GM18505 (cell line): ENCODE data around the gene RAET1E.
"Not testable (repeated sequence)": the region's sequence is repeated elsewhere in the genome, so short reads cannot be mapped to it uniquely, and the experiment has no call there.

Source experiments
- ATAC-seq: cut with Tn5 transposase; IDR thresholded peaks from one replicate; pipeline ENCODE4 v1.9.1; 2021; ENCODE audit not compliant: unreplicated experiment
- POLR2A ChIP-seq: IDR thresholded peaks from 4 replicates; pipeline ENCODE4 v1.6.1; 2011; ENCODE audit warnings: borderline replicate concordance; ENCODE audit not compliant: insufficient read depth, insufficient read length; ENCODE audit errors: extremely low read depth

Gene RAET1E

DNA sequence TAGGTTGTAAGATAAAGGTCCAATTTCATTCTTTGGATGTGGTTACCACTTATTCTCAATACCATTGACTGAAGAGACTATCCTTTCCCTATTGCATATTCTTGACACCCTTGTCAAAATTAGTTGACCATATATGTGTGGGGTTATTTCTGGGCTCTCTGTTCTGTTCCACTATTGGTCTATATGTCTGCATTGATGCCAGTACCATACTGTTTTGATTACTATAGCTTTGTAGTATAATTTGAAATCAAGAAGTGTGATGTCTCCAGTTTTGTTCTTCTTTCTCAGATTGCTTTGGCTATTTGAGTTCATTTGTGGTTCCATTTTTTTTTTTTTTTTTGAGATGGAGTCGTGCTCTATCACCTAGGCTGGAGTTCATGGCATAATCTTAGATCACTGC, 25.7 kb downstream of the RAET1E start:
- no peak for TF ChIP-seq POLR2A
- no peak for ATAC-seq

DNA sequence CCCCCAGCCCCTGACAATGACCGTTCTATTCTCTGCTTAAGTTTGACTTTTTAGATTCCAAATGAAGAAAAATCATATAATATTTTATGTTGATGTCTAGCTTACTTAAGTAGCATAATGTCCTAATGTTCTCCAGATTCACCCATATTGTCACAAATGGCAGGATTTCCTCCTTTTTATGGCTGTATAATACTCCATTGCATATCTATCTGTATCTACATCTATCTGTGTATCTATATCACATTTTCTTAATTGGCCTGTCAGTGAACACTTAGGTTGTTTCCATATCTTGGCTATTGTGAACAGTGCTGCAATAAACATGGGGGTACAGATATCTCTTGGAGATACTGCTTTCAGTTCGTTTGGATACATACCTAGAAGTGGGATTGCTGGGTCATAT, 26.7 kb downstream of the RAET1E start:
- no peak for TF ChIP-seq POLR2A
- no peak for ATAC-seq

GRCh38 chr6:149869275-149869892, 28.5 kb downstream of the RAET1E start:
- TF ChIP-seq POLR2A = no peak
- no peak for ATAC-seq

DNA sequence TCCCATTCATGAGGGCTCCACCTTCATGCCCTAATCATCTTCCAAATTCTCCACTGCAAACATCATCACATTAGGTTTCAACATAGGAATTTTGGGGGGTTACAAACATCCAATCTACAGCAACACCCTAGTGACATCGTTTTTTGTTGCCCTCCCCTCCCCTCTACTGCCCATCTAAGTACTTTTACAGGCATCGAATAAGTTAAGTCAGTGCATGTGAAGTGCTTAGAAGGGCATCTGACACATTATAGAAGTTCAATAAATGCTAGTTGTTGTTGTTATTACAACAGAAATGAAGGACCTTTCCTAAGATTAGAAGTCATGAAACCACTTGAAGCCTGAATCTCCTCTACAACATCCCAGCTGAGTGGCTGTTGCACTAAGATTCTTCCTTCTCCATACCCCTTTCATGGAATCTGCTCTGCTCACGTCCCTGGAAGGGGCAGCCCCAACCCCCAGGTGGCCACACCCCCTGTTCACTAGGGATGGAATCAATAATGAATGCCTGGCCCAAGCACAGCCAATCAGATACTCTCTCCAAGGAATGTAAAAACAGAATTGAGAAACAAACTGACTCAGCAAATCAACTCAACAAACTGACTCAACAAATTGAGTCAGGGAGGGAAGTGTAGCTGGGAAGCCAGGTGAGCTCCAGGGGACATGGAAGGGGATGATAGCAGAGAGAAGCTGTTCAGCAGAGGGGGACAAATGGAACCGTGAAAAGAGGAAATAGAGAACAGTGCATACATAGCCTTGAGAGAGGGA, 29.9 kb downstream of the RAET1E start:
- TF ChIP-seq POLR2A = no peak
- ATAC-seq = no peak

GRCh38 chr6:149864578-149865535, 33.1 kb downstream of the RAET1E start:
- ATAC-seq = no peak
- no peak for TF ChIP-seq POLR2A

DNA sequence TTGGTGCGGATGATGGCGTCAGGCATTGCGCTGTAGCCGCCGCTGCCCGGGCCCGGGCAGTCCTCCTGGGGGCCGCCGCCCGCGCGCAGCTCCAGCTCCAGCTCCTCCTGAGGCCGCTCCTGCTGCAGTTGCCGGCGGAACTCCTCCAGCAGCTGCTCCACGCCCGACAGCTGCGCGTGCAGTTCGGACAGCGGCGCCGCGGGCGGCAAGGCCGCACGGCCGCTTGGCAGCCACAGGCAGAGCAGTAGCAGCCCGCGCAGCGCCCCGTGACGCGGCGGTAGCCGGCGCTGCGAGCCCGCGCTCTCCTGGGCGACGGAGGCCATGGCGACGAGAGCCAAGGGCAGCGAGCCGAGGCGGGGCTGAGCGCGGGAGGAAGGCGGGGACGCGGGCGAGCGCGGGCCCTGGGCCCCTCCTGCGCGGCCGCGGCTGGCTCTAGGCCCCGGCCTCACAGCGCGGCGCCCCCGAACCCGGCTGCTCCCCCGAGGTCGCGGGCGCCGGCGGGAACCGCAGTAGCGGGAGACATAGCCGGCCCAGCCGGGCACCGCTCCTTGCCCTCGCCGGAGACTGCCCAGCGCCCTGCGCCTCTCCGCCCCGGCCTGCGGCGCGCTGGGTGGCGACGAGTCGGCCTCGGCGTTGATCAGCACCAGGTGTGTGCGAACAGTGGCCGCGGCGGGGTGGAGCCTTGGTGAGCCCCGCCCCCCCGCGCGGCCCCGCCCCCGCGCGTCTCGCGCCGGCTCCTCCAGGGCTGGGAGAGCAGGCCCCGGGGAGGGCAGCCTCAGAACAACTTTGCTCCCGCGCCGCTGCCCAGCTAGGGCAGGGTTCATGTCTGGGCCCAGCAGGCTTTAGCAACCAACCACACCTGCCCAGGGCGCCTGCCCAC, 34.0 kb downstream of the RAET1E start, which contains the start of gene LRP11:
TSS of gene LRP11 (minus strand) at position 662 of the 880 bp plus-strand sequence. CDS start at position 323, 339 bp downstream.
- no peak for TF ChIP-seq POLR2A

DNA sequence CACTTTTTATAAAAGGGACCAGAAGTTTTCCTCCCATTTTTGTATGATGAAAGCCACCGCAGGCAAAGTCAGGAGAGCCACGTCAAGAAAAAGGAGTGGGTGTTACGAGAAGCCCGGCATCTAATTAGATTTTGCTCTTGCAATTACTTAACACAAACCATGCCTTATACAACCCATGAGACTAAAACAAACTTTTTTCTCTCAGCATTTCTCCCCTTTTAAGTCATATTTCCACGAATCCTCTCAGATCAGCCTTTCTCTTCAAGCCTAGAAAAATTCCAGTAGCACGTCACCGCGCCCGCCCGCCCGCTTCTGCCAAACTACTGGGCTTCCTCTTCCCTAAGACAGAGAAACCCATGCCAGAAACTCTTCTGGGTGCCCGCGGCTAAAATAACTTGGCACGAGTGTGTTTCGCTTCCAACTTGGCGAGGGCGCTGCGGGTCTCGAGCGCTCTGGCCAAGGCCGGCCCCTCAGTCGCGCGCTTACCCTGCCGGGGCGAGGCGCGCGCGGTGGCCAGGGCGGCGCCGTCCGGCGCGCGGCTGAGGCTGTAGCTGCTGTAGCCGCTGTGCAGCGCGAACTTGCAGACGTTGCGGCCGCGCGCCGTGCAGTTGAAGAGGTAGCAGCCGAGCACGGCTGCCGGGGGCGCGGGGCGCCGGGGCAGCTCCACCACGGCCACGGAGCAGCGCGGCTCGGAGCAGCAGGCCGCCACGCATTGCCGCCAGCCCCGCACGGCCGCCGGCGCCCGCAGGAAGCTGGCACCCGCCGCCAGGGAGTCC, 34.8 kb downstream of the RAET1E start:
- ATAC-seq = peak; percentile 37

More for the DNA sequence above, 34.0 kb downstream of the RAET1E start, which contains the start of gene LRP11:
- ATAC-seq = peak; percentile 83

DNA sequence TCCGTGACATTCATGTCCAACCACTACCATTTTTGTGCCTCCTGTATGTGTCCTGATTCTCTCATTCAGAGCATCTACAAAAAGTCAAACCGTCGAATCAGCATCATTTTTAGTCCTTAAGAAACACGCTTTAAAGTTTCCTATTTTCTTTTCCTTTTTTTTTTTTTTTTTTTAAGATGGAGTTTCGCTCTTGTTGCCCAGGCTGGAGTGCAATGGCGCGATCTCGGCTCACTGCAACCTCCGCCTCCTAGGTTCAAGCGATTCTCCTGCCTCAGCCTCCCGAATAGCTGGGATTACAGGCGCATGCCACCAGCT, 35.5 kb downstream of the RAET1E start:
- not testable (repeated sequence) for ATAC-seq

More for the DNA sequence above, 34.8 kb downstream of the RAET1E start:
- no peak for TF ChIP-seq POLR2A

- no peak for ATAC-seq
- no peak for TF ChIP-seq POLR2A
Measured at GRCh38 chr6:149861603-149862423, 36.1 kb downstream of the RAET1E start.

DNA sequence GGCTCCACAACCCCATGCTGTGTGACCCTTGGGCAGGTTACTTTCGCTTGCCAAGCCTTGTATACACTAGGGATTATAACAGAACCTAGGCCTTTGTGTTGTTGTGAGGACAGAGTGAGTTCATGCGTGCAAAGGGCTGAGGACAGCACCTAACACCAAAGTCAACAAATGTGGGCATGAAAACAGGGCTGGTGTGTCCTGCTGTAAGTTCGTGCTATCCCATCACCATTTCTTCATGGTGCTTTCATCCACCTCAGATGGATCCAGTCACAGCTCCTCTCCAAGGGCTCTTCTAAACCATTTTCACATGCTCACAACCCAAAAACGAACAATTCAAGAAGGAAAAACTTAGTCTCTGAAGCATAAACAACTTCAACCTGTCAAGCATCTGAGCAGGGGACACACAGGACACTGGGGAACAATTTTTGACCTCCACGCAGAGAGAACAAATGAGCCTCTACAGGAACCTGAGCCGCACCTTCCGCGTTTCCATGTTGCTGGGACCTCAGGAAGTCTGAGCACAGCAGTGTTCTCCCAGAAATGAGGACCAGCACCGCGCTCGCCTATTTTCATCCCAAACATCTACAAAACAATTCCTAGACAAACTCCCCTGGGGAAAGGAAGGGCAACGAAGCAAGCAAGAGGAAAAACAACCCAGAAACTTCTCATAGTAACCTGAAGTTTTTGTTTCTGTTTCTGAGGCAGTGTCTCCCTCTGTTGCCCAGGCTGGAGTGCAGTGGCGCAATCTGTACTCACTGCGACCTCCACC, 36.9 kb downstream of the RAET1E start:
- no peak for ATAC-seq
- TF ChIP-seq POLR2A = no peak

DNA sequence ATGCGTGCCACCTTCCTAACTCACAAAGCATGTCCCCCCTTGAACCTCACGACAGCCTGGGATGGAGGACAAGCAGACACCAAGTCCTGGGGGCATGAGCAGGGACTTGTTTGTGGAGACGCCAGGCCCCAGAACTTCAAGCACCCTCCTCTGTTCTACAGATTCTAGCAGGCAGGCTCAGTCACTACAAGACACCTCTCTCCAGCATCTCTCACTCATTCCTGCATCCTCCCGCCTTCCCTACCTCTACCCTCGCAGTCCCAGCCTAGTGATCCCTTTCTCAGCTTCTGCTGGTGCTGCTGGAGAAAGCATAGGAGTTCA, 37.4 kb downstream of the RAET1E start:
- TF ChIP-seq POLR2A = no peak
- ATAC-seq = no peak
